HEK293 (cell line): ENCODE results near the gene ATF6.

Experiments
- CTCF ChIA-PET: fragments of 350-600 bp; formaldehyde crosslinking; extraction: SDS; loops from one replicate; lab custom pipeline; 2021; ENCODE audit warnings: antibody characterized with exemption; lab: Yijun Ruan, JAX
- POLR2A ChIA-PET: fragments of 300-600 bp; formaldehyde crosslinking; extraction: SDS; loops from one replicate; lab custom pipeline; 2020; ENCODE audit warnings: antibody characterized with exemption, inconsistent platforms; lab: Yijun Ruan, JAX
- H3K27ac ChIP-seq: fragments of 200-500 bp; sonication (Bioruptor generic); 2 replicates; pipeline ENCODE4 v1.5.1; 2014; ENCODE audit warnings: low read depth, low read length, control low read depth, inconsistent platforms; ENCODE audit errors: extremely low read depth
- H3K36me3 ChIP-seq, 2 experiments: fragments of 200-500 bp in 1 of 2; sonication (Bioruptor generic) in 1 of 2; 1 replicate in 1 of 2; 2 replicates in 1 of 2; pipeline ENCODE4 v1.5.1; 2014 to 2017; ENCODE audit warnings: inconsistent platforms in 2 of 2, low read length in 2 of 2; ENCODE audit not compliant: control insufficient read depth in 2 of 2, insufficient read depth in 1 of 2
- H3K4me1 ChIP-seq: fragments of 200-500 bp; sonication (Bioruptor generic); 2 replicates; pipeline ENCODE4 v1.5.1; 2014; ENCODE audit warnings: mild to moderate bottlenecking, low read length, inconsistent platforms; ENCODE audit not compliant: control insufficient read depth, insufficient read depth
- H3K4me3 ChIP-seq: 2 replicates; pipeline ENCODE4 v1.5.1; 2011; ENCODE audit warnings: low read depth, mild to moderate bottlenecking, control low read depth, low read length, moderate library complexity
- H3K9me3 ChIP-seq: fragments of 200-500 bp; sonication (Bioruptor generic); 2 replicates; pipeline ENCODE4 v1.5.1; 2014; ENCODE audit warnings: low read depth, low read length, inconsistent platforms; ENCODE audit not compliant: control insufficient read depth, insufficient read depth
- KLF1 ChIP-seq: fragments of 450-650 bp; formaldehyde crosslinking; IDR thresholded peaks from 2 replicates; pipeline ENCODE4 v1.5.1; 2016; ENCODE audit warnings: missing biosample characterization, missing genetic modification characterization
- MYNN ChIP-seq: fragments of 450-650 bp; formaldehyde crosslinking; IDR thresholded peaks from 2 replicates; pipeline ENCODE4 v1.5.1; 2016; ENCODE audit warnings: missing biosample characterization, missing genetic modification characterization, borderline replicate concordance
- OSR2 ChIP-seq: fragments of 450-650 bp; formaldehyde crosslinking; IDR thresholded peaks from 2 replicates; pipeline ENCODE4 v1.5.1; 2016; ENCODE audit warnings: missing biosample characterization, missing genetic modification characterization
- PRDM10 ChIP-seq: fragments of 450-650 bp; formaldehyde crosslinking; IDR thresholded peaks from 2 replicates; pipeline ENCODE4 v1.5.1; 2016; ENCODE audit warnings: missing biosample characterization, missing genetic modification characterization
- ZFP3 ChIP-seq: fragments of 450-650 bp; formaldehyde crosslinking; IDR thresholded peaks from 2 replicates; pipeline ENCODE4 v1.5.1; 2016; ENCODE audit warnings: low read depth, missing biosample characterization, missing genetic modification characterization
- ZNF155 ChIP-seq: fragments of 450-650 bp; formaldehyde crosslinking; IDR thresholded peaks from 2 replicates; pipeline ENCODE4 v1.5.1; 2016; ENCODE audit warnings: missing biosample characterization, missing genetic modification characterization
- ZNF18 ChIP-seq: fragments of 450-650 bp; formaldehyde crosslinking; IDR thresholded peaks from 2 replicates; pipeline ENCODE4 v1.5.1; 2016; ENCODE audit warnings: missing biosample characterization, missing genetic modification characterization
- ZNF221 ChIP-seq: fragments of 450-650 bp; formaldehyde crosslinking; IDR thresholded peaks from 2 replicates; pipeline ENCODE4 v1.5.1; 2017; ENCODE audit warnings: missing biosample characterization, missing genetic modification characterization, borderline replicate concordance
- ZNF274 ChIP-seq, 2 experiments: fragments of 200-500 bp in 1 of 2; fragments of 450-650 bp in 1 of 2; sonication (Bioruptor generic) in 1 of 2; formaldehyde crosslinking in 1 of 2; IDR thresholded peaks; 2 replicates each; pipeline versions ENCODE4 v1.5.1 to v1.6.1; 2014 to 2016; ENCODE audit warnings: borderline replicate concordance in 1 of 2, inconsistent platforms in 1 of 2, low read length in 1 of 2, missing biosample characterization in 1 of 2, missing genetic modification characterization in 1 of 2
- ZNF302 ChIP-seq: fragments of 450-650 bp; formaldehyde crosslinking; IDR thresholded peaks from 2 replicates; pipeline ENCODE4 v1.5.1; 2016; ENCODE audit warnings: missing biosample characterization, missing genetic modification characterization, low read depth
- ZNF433 ChIP-seq: fragments of 450-650 bp; formaldehyde crosslinking; IDR thresholded peaks from 2 replicates; pipeline ENCODE4 v1.5.1; 2016; ENCODE audit warnings: missing biosample characterization, missing genetic modification characterization, low read depth
- ZNF555 ChIP-seq: fragments of 450-650 bp; formaldehyde crosslinking; conservative IDR thresholded peaks from 2 replicates; pipeline ENCODE4 v1.5.1; 2017; ENCODE audit warnings: missing biosample characterization, mild to moderate bottlenecking, missing genetic modification characterization, inconsistent platforms
- ZNF585B ChIP-seq: fragments of 450-650 bp; formaldehyde crosslinking; IDR thresholded peaks from 2 replicates; pipeline ENCODE4 v1.5.1; 2016; ENCODE audit warnings: missing biosample characterization, missing genetic modification characterization
- ZNF596 ChIP-seq: fragments of 450-650 bp; IDR thresholded peaks from 2 replicates; pipeline ENCODE4 v1.5.0; 2018; ENCODE audit warnings: missing biosample characterization, mild to moderate bottlenecking, missing genetic modification characterization, moderate library complexity
- ZNF623 ChIP-seq: fragments of 450-650 bp; formaldehyde crosslinking; IDR thresholded peaks from 2 replicates; pipeline ENCODE4 v1.5.1; 2016; ENCODE audit warnings: missing biosample characterization, missing genetic modification characterization
- ZNF692 ChIP-seq: fragments of 450-650 bp; formaldehyde crosslinking; IDR thresholded peaks from 2 replicates; pipeline ENCODE4 v1.5.1; 2016; ENCODE audit warnings: missing biosample characterization, missing genetic modification characterization
- ZNF704 ChIP-seq: fragments of 450-650 bp; formaldehyde crosslinking; IDR thresholded peaks from 2 replicates; pipeline ENCODE4 v1.5.1; 2016; ENCODE audit warnings: missing biosample characterization, missing genetic modification characterization
- ZSCAN4 ChIP-seq: fragments of 450-650 bp; formaldehyde crosslinking; IDR thresholded peaks from 2 replicates; pipeline ENCODE4 v1.5.1; 2017; ENCODE audit warnings: missing biosample characterization, missing genetic modification characterization
- ZXDB ChIP-seq: fragments of 450-650 bp; formaldehyde crosslinking; IDR thresholded peaks from 2 replicates; pipeline ENCODE4 v1.5.1; 2016; ENCODE audit warnings: missing biosample characterization, missing genetic modification characterization

The ATF6 gene

GRCh38 chr1:161997152-161997551, 231.0 kb downstream of the ATF6 start:
- Histone ChIP-seq H3K36me3 (no peaks in the 10 kb centered on the region), H3K4me3 (no peak overlapping the region), H3K9me3 (no peaks in the 10 kb centered on the region), H3K4me1 (no peaks in the 10 kb centered on the region), H3K27ac (no peak overlapping the region)
- no peak for TF ChIP-seq ZNF585B
- peak; percentile 33; the same call in 1 of the 2 replicates for TF ChIP-seq ZFP3
- CTCF ChIA-PET: interaction anchor here (0.6 kb wide), 1 partner anchor 554 kb away, joined by 3 read pairs; no protein-coding TSS in a partner anchor
- POLR2A ChIA-PET: no interaction called here

GRCh38 chr1:161998811-161999210, 232.7 kb downstream of the ATF6 start:
- Histone ChIP-seq H3K27ac (no peak overlapping the region), H3K4me3 (no peak overlapping the region), H3K36me3 (no peaks in the 10 kb centered on the region), H3K9me3 (no peaks in the 10 kb centered on the region), H3K4me1 (peaks cover 3% of the 10 kb centered on the region; the same call in 1 of the 2 replicates)
- CTCF ChIA-PET: interaction anchor here (0.7 to 1.0 kb wide), 3 partner anchors 25 to 206 kb away, joined by 3 read pairs; partner anchors contain the start of gene OLFML2B
- POLR2A ChIA-PET: interaction anchor here (0.9 kb wide), 1 partner anchor 8 kb away, joined by 3 read pairs; no protein-coding TSS in a partner anchor
- TF ChIP-seq PRDM10 (tag by site-specific recombination): no peak
- TF ChIP-seq ZNF623 (tag by site-specific recombination): no peak
- TF ChIP-seq OSR2: no peak
- no peak for TF ChIP-seq ZNF221 (tag by site-specific recombination)
- TF ChIP-seq MYNN (tag by site-specific recombination): no peak
- no peak for TF ChIP-seq KLF1
- no peak for TF ChIP-seq ZNF18 (tag by site-specific recombination)
- TF ChIP-seq ZNF704 (tag by site-specific recombination): no peak
- no peak for TF ChIP-seq ZXDB (tag by site-specific recombination)
- no peak for TF ChIP-seq ZNF155 (tag by site-specific recombination)
- no peak for TF ChIP-seq ZNF433 (tag by site-specific recombination)
- no peak for TF ChIP-seq ZSCAN4
- no peak for TF ChIP-seq ZNF596 (tag by site-specific recombination)
- no peak for TF ChIP-seq ZNF555 (tag by site-specific recombination)
- TF ChIP-seq ZNF302 (tag by site-specific recombination): no peak
- no peak for TF ChIP-seq ZNF274 (IDR thresholded peaks at IDR 0.05; ENCODE audit: low read length)
- TF ChIP-seq ZNF274 (tag by site-specific recombination; IDR thresholded peaks at IDR 0.05; ENCODE audit: borderline replicate concordance): no peak
- no peak for TF ChIP-seq ZNF692 (tag by site-specific recombination)
- TF ChIP-seq, all 188 proteins: peak for 0
